Neural progenitor cell (in vitro differentiated cells): ENCODE measurements around the gene HBG2. TPM values are rescaled to one million over a fixed set of nuclear protein-coding genes. Genes with fewer than 3 reads are reported as not detected.

Experiments used
- DNase-seq: peaks from one replicate; pipeline ENCODE4 v3.0.0-alpha.2; 2016; ENCODE audit warnings: low spot score
- H2AFZ ChIP-seq: fragments of 200-600 bp; sonication (generic); replicated peaks from 2 replicates; pipeline ENCODE4 v1.6.1; 2016; ENCODE audit warnings: antibody characterized with exemption
- H3F3A ChIP-seq: fragments of 200-600 bp; sonication (generic); 2 replicates; pipeline ENCODE4 v1.6.1; 2016; ENCODE audit warnings: antibody characterized with exemption, low read depth
- H3K27ac ChIP-seq: fragments of 200-600 bp; sonication (generic); 2 replicates; pipeline ENCODE4 v1.5.1; 2016; ENCODE audit warnings: mild to moderate bottlenecking
- H3K27me3 ChIP-seq: fragments of 200-600 bp; sonication (generic); 2 replicates; pipeline ENCODE4 v1.6.1; 2016; ENCODE audit warnings: mild to moderate bottlenecking, moderate library complexity
- H3K36me3 ChIP-seq: fragments of 200-600 bp; sonication (generic); 2 replicates; pipeline ENCODE4 v1.5.1; 2016
- H3K4me1 ChIP-seq: fragments of 200-600 bp; sonication (generic); 2 replicates; pipeline ENCODE4 v1.6.1; 2016; ENCODE audit warnings: mixed run types
- H3K4me2 ChIP-seq: fragments of 200-600 bp; sonication (generic); 2 replicates; pipeline ENCODE4 v1.6.1; 2016
- H3K4me3 ChIP-seq: fragments of 200-600 bp; sonication (generic); 2 replicates; pipeline ENCODE4 v1.5.1; 2016
- H3K79me2 ChIP-seq: fragments of 200-600 bp; sonication (generic); 2 replicates; pipeline ENCODE4 v1.6.1; 2016; ENCODE audit warnings: low read depth
- H3K9ac ChIP-seq: fragments of 200-600 bp; sonication (generic); 2 replicates; pipeline ENCODE4 v1.6.1; 2016
- H3K9me3 ChIP-seq: fragments of 200-600 bp; sonication (generic); 2 replicates; pipeline ENCODE4 v1.5.1; 2016; ENCODE audit warnings: low read depth
- H4K20me1 ChIP-seq: fragments of 200-600 bp; sonication (generic); 2 replicates; pipeline ENCODE4 v1.6.1; 2016; ENCODE audit warnings: low read depth
- H3K27ac Mint-ChIP-seq: 3 replicates; pipeline ENCODE4 v1.8.0; 2021; ENCODE audit warnings: mixed read lengths
- H3K27me3 Mint-ChIP-seq: 2 replicates; pipeline ENCODE4 v1.8.0; 2022; ENCODE audit warnings: low read depth, mild to moderate bottlenecking, inconsistent platforms, moderate library complexity, mixed read lengths; ENCODE audit not compliant: insufficient read depth
- H3K36me3 Mint-ChIP-seq: 3 replicates; pipeline ENCODE4 v1.8.0; 2021; ENCODE audit warnings: mixed read lengths
- H3K4me1 Mint-ChIP-seq: 3 replicates; pipeline ENCODE4 v1.8.0; 2021; ENCODE audit warnings: mixed read lengths
- H3K4me3 Mint-ChIP-seq: 3 replicates; pipeline ENCODE4 v1.8.0; 2021; ENCODE audit warnings: mild to moderate bottlenecking, moderate library complexity, mixed read lengths
- H3K9me3 Mint-ChIP-seq: 3 replicates; pipeline ENCODE4 v1.8.0; 2020; ENCODE audit warnings: mixed read lengths
- CTCF ChIP-seq: fragments of 200-600 bp; sonication (generic); IDR thresholded peaks from 2 replicates; pipeline ENCODE4 v1.5.1; 2017; ENCODE audit warnings: antibody characterized with exemption, mild to moderate bottlenecking
- EZH2 ChIP-seq: fragments of 200-600 bp; sonication (generic); IDR thresholded peaks from 2 replicates; pipeline ENCODE4 v1.6.1; 2017; ENCODE audit warnings: antibody characterized with exemption, mild to moderate bottlenecking, moderate library complexity
- EZH2phosphoT487 ChIP-seq: fragments of 200-600 bp; sonication (generic); IDR thresholded peaks from 2 replicates; pipeline ENCODE4 v1.6.1; 2017; ENCODE audit warnings: antibody characterized with exemption
- total RNA-seq: library from RNA; depleted of rRNA; stranded (reverse); fragments of >200 nt; gene quantifications from 2 replicates; pipeline ENCODE4 v1.2.3, GENCODE V29; 2015; ENCODE audit warnings: low replicate concordance

HBG2 gene
- total RNA-seq, 1 donor from 2014 or later, result not detected

GRCh38 chr11:5286901-5287300 lies 32.3 kb upstream of the HBG2 start:
- DNase-seq, result no peak
- no peak overlapping the region for H3K4me3 ChIP-seq
- H3K79me2 ChIP-seq, result no peaks in the 10 kb centered on the region
- H3K36me3 ChIP-seq, result no peaks in the 10 kb centered on the region
- no peak overlapping the region for H2AFZ ChIP-seq
- no peaks in the 10 kb centered on the region for H4K20me1 ChIP-seq
- H3K27me3 Mint-ChIP-seq, result peaks cover 2% of the 10 kb centered on the region
- no peak overlapping the region for H3K4me2 ChIP-seq
- no peak overlapping the region for H3K4me3 Mint-ChIP-seq
- H3K27ac Mint-ChIP-seq, result no peak overlapping the region
- H3K9me3 Mint-ChIP-seq, result no peaks in the 10 kb centered on the region
- no peaks in the 10 kb centered on the region for H3F3A ChIP-seq
- H3K4me1 Mint-ChIP-seq, result no peaks in the 10 kb centered on the region
- H3K9me3 ChIP-seq, result no peaks in the 10 kb centered on the region
- H3K36me3 Mint-ChIP-seq, result no peaks in the 10 kb centered on the region
- H3K9ac ChIP-seq, result no peak overlapping the region
- H3K4me1 ChIP-seq, result no peaks in the 10 kb centered on the region
- TF ChIP-seq CTCF, result no peak
- no peak for TF ChIP-seq EZH2
- no peak for TF ChIP-seq EZH2phosphoT487
- H3K27me3 ChIP-seq, result no peaks in the 10 kb centered on the region
- no peak overlapping the region for H3K27ac ChIP-seq

- H3K9ac ChIP-seq, result no peak overlapping the region
- Mint-ChIP-seq H3K9me3 (no peaks in the 10 kb centered on the region), H3K36me3 (no peaks in the 10 kb centered on the region), H3K4me3 (no peak overlapping the region), H3K27me3 (peaks cover 2% of the 10 kb centered on the region), H3K4me1 (no peaks in the 10 kb centered on the region), H3K27ac (no peak overlapping the region)
- no peaks in the 10 kb centered on the region for H3F3A ChIP-seq
- TF ChIP-seq CTCF, result no peak
- no peak for TF ChIP-seq EZH2phosphoT487
- no peak for TF ChIP-seq EZH2
- no peaks in the 10 kb centered on the region for H4K20me1 ChIP-seq
- H3K4me3 ChIP-seq, result no peak overlapping the region
- no peaks in the 10 kb centered on the region for H3K36me3 ChIP-seq
- no peaks in the 10 kb centered on the region for H3K79me2 ChIP-seq
- DNase-seq, result no peak
- no peaks in the 10 kb centered on the region for H3K4me1 ChIP-seq
- H3K27ac ChIP-seq, result no peak overlapping the region
- H3K9me3 ChIP-seq, result no peaks in the 10 kb centered on the region
- no peak overlapping the region for H3K4me2 ChIP-seq
- no peak overlapping the region for H2AFZ ChIP-seq
- H3K27me3 ChIP-seq, result no peaks in the 10 kb centered on the region
Observed at GRCh38 chr11:5286351-5286750, 31.8 kb upstream of the HBG2 start.

GRCh38 chr11:5285703-5286340 lies 31.2 kb upstream of the HBG2 start:
- Histone ChIP-seq H3K9ac (no peak overlapping the region), H3K27ac (no peak overlapping the region), H3K4me1 (no peaks in the 10 kb centered on the region), H3F3A (no peaks in the 10 kb centered on the region), H4K20me1 (no peaks in the 10 kb centered on the region), H3K27me3 (no peaks in the 10 kb centered on the region), H3K9me3 (no peaks in the 10 kb centered on the region), H3K4me2 (no peak overlapping the region), H2AFZ (no peak overlapping the region), H3K36me3 (no peaks in the 10 kb centered on the region), H3K4me3 (no peak overlapping the region), H3K79me2 (no peaks in the 10 kb centered on the region)
- peaks cover under 1% of the 10 kb centered on the region for H3K4me1 Mint-ChIP-seq
- TF ChIP-seq EZH2phosphoT487, result no peak
- no peak for TF ChIP-seq CTCF
- no peak for TF ChIP-seq EZH2
- peaks cover 2% of the 10 kb centered on the region for H3K27me3 Mint-ChIP-seq
- H3K4me3 Mint-ChIP-seq, result no peak overlapping the region
- H3K27ac Mint-ChIP-seq, result no peak overlapping the region
- H3K36me3 Mint-ChIP-seq, result no peaks in the 10 kb centered on the region
- H3K9me3 Mint-ChIP-seq, result no peaks in the 10 kb centered on the region
- no peak for DNase-seq
